H9 (cell line): ENCODE results near the gene PAX8. TPM values are rescaled to one million over a fixed set of nuclear protein-coding genes. Genes with fewer than 3 reads are reported as not detected.

Experiments
- DNase-seq: peaks from one replicate; pipeline ENCODE4 v3.0.0-alpha.2; 2017
- H2AFZ ChIP-seq: one replicate; pipeline ENCODE4 v1.6.1; 2013; ENCODE audit warnings: mild to moderate bottlenecking, low read length, control low read depth, moderate library complexity
- H2AK5ac ChIP-seq: 2 replicates; pipeline ENCODE4 v1.6.1; 2013; ENCODE audit warnings: low read length, control low read depth, mixed read lengths; ENCODE audit not compliant: insufficient read length
- H2BK120ac ChIP-seq: one replicate; pipeline ENCODE4 v1.6.1; 2013; ENCODE audit warnings: low read depth, mild to moderate bottlenecking, low read length, control low read depth, inconsistent platforms; ENCODE audit not compliant: poor library complexity, severe bottlenecking
- H2BK12ac ChIP-seq: 2 replicates; pipeline ENCODE4 v1.6.1; 2013; ENCODE audit warnings: low read length, control low read depth, mixed read lengths, low read depth; ENCODE audit not compliant: insufficient read length
- H2BK15ac ChIP-seq: 2 replicates; pipeline ENCODE4 v1.6.1; 2013; ENCODE audit warnings: low read depth, low read length, control low read depth
- H2BK20ac ChIP-seq: one replicate; pipeline ENCODE4 v1.6.1; 2013; ENCODE audit warnings: low read depth, mild to moderate bottlenecking, low read length, control low read depth, inconsistent platforms; ENCODE audit not compliant: poor library complexity, severe bottlenecking
- H2BK5ac ChIP-seq: 2 replicates; pipeline ENCODE4 v1.6.1; 2013; ENCODE audit warnings: low read length, control low read depth, mixed read lengths; ENCODE audit not compliant: insufficient read length
- H3K14ac ChIP-seq: 2 replicates; pipeline ENCODE4 v1.6.1; 2013; ENCODE audit warnings: low read length, control low read depth; ENCODE audit not compliant: insufficient read depth
- H3K18ac ChIP-seq: 2 replicates; pipeline ENCODE4 v1.6.1; 2013; ENCODE audit warnings: low read depth, mild to moderate bottlenecking, mixed read lengths, low read length, control low read depth; ENCODE audit not compliant: insufficient read length
- H3K23ac ChIP-seq: 2 replicates; pipeline ENCODE4 v1.6.1; 2013; ENCODE audit warnings: low read length, control low read depth, mixed read lengths, low read depth; ENCODE audit not compliant: insufficient read length
- H3K23me2 ChIP-seq: 2 replicates; pipeline ENCODE4 v1.6.1; 2013; ENCODE audit warnings: low read depth, mild to moderate bottlenecking, mixed read lengths, low read length, control low read depth; ENCODE audit not compliant: insufficient read length, poor library complexity, severe bottlenecking
- H3K27ac ChIP-seq: 2 replicates; pipeline ENCODE4 v1.5.1; 2013; ENCODE audit warnings: low read length, control low read depth, mixed read lengths, low read depth; ENCODE audit not compliant: insufficient read length
- H3K27me3 ChIP-seq: 2 replicates; pipeline ENCODE4 v1.6.1; 2013; ENCODE audit warnings: low read length, control low read depth, inconsistent platforms; ENCODE audit not compliant: insufficient read depth
- H3K4ac ChIP-seq: 2 replicates; pipeline ENCODE4 v1.6.1; 2013; ENCODE audit warnings: low read depth, mild to moderate bottlenecking, control low read depth, inconsistent platforms, low read length, moderate library complexity
- H3K4me1 ChIP-seq: 2 replicates; pipeline ENCODE4 v1.6.1; 2013; ENCODE audit warnings: low read length, control low read depth, inconsistent platforms; ENCODE audit not compliant: insufficient read depth
- H3K4me2 ChIP-seq: 2 replicates; pipeline ENCODE4 v1.6.1; 2013; ENCODE audit warnings: low read length, control low read depth, mixed read lengths; ENCODE audit not compliant: insufficient read length, insufficient read depth
- H3K56ac ChIP-seq: 2 replicates; pipeline ENCODE4 v1.6.1; 2013; ENCODE audit warnings: low read depth, mild to moderate bottlenecking, mixed read lengths, low read length, control low read depth; ENCODE audit not compliant: insufficient read length
- H3K79me1 ChIP-seq: 2 replicates; pipeline ENCODE4 v1.6.1; 2013; ENCODE audit warnings: low read depth, mild to moderate bottlenecking, moderate library complexity, low read length, control low read depth, inconsistent platforms; ENCODE audit not compliant: insufficient read depth, poor library complexity, severe bottlenecking
- H3K79me2 ChIP-seq: 2 replicates; pipeline ENCODE4 v1.6.1; 2013; ENCODE audit warnings: low read length, control low read depth, inconsistent platforms; ENCODE audit not compliant: insufficient read depth
- H3K9ac ChIP-seq: 2 replicates; pipeline ENCODE4 v1.6.1; 2013; ENCODE audit warnings: low read length, control low read depth, mixed read lengths; ENCODE audit not compliant: insufficient read length; ENCODE audit errors: extremely low read depth
- H3K9me3 ChIP-seq: one replicate; pipeline ENCODE4 v1.6.1; 2013; ENCODE audit warnings: low read depth, low read length, inconsistent platforms; ENCODE audit not compliant: control insufficient read depth
- H3T11ph ChIP-seq: one replicate; pipeline ENCODE4 v1.6.1; 2013; ENCODE audit warnings: mild to moderate bottlenecking, low read length, control low read depth, inconsistent platforms
- H4K20me1 ChIP-seq: one replicate; pipeline ENCODE4 v1.6.1; 2013; ENCODE audit not compliant: control insufficient read depth, insufficient read length, insufficient read depth
- H4K5ac ChIP-seq: 2 replicates; pipeline ENCODE4 v1.6.1; 2013; ENCODE audit warnings: low read depth, mild to moderate bottlenecking, mixed read lengths, low read length, control low read depth; ENCODE audit not compliant: insufficient read length
- H4K8ac ChIP-seq: replicated peaks from 2 replicates; pipeline ENCODE4 v1.6.1; 2013; ENCODE audit warnings: low read length, control low read depth, mixed read lengths, low read depth; ENCODE audit not compliant: insufficient read length
- H4K91ac ChIP-seq: 2 replicates; pipeline ENCODE4 v1.6.1; 2013; ENCODE audit warnings: low read depth, mild to moderate bottlenecking, moderate library complexity, mixed read lengths, low read length, control low read depth; ENCODE audit not compliant: insufficient read length
- H3K27ac Mint-ChIP-seq, 3 experiments: 2 replicates in 2 of 3; 3 replicates in 1 of 3; pipeline ENCODE4 v1.8.0; 2020 to 2021; ENCODE audit warnings: mixed read lengths in 3 of 3, mild to moderate bottlenecking in 1 of 3, moderate library complexity in 1 of 3
- H3K27me3 Mint-ChIP-seq: 2 replicates; pipeline ENCODE4 v1.8.0; 2021; ENCODE audit warnings: low read depth, mild to moderate bottlenecking, moderate library complexity, mixed read lengths
- H3K36me3 Mint-ChIP-seq, 3 experiments: 2 replicates in 2 of 3; 3 replicates in 1 of 3; pipeline ENCODE4 v1.8.0; 2020 to 2021; ENCODE audit warnings: low read depth in 3 of 3, mixed read lengths in 3 of 3; ENCODE audit not compliant: insufficient read depth in 1 of 3
- H3K4me1 Mint-ChIP-seq, 2 experiments: 2 replicates each; pipeline ENCODE4 v1.8.0; 2020; ENCODE audit warnings: mixed read lengths in 2 of 2
- H3K4me3 Mint-ChIP-seq, 2 experiments: 2 replicates in 1 of 2; 3 replicates in 1 of 2; pipeline ENCODE4 v1.8.0; 2020 to 2021; ENCODE audit warnings: mild to moderate bottlenecking in 2 of 2, mixed read lengths in 2 of 2, moderate library complexity in 1 of 2
- H3K9me3 Mint-ChIP-seq, 2 experiments: 2 replicates in 1 of 2; 3 replicates in 1 of 2; pipeline ENCODE4 v1.8.0; 2020; ENCODE audit warnings: mild to moderate bottlenecking in 2 of 2, mixed read lengths in 2 of 2, moderate library complexity in 1 of 2
- CTCF ChIP-seq: fragments of 200-600 bp; sonication (generic); conservative IDR thresholded peaks from 3 replicates; pipeline ENCODE4 v1.8.0; 2021; ENCODE audit warnings: antibody characterized with exemption, mild to moderate bottlenecking
- WGBS: extraction: QIAGEN DNeasy Blood & Tissue Kit; methylation state at CpG from one replicate; pipeline ENCODE4 v1.1.7; 2013; ENCODE audit warnings: missing lambda C conversion rate, low lambda C conversion rate, mixed read lengths; ENCODE audit not compliant: insufficient read length; ENCODE audit errors: extremely low coverage; 5-methylcytosine and 5-hydroxymethylcytosine counted together
- total RNA-seq: library from RNA; stranded (reverse); gene quantifications from 2 replicates; pipeline ENCODE4 v1.2.1, GENCODE V29; 2021

The PAX8 gene
- total RNA-seq, 1 experiment from 2014 or later: not detected

- H3K4me3 Mint-ChIP-seq: no peak overlapping the region; a peak in 2 of 5 replicates
- no peaks in the 10 kb centered on the region for H3K79me2 ChIP-seq
- no peak overlapping the region for H3K9ac ChIP-seq
- no peak overlapping the region for H2BK120ac ChIP-seq
- H2AK5ac ChIP-seq: no peak overlapping the region
- no peaks in the 10 kb centered on the region for H3K9me3 ChIP-seq
- peaks cover 43% of the 10 kb centered on the region for H3K27me3 Mint-ChIP-seq
- H2BK5ac ChIP-seq: no peak overlapping the region
- H4K5ac ChIP-seq: no peak overlapping the region
- DNase-seq: no peak
- H3K14ac ChIP-seq: no peak overlapping the region
- H3K18ac ChIP-seq: no peak overlapping the region
- H3K36me3 Mint-ChIP-seq: no peaks in the 10 kb centered on the region
- no peak overlapping the region for H3T11ph ChIP-seq
- H3K79me1 ChIP-seq: no peaks in the 10 kb centered on the region
- H3K4me2 ChIP-seq: no peak overlapping the region
- no CpG with 5 or more reads among the region's 11 CpGs for WGBS
- H3K27ac Mint-ChIP-seq: no peak overlapping the region; a peak in 1 of 7 replicates
- no peak overlapping the region for H3K27ac ChIP-seq
- no peaks in the 10 kb centered on the region for H3K27me3 ChIP-seq
- H2BK12ac ChIP-seq: no peak overlapping the region
- TF ChIP-seq CTCF: no peak
- H3K4me1 ChIP-seq: no peaks in the 10 kb centered on the region
- H3K23ac ChIP-seq: no peak overlapping the region
- no peak overlapping the region for H4K91ac ChIP-seq
- no peak overlapping the region for H3K56ac ChIP-seq
- H2AFZ ChIP-seq: no peak overlapping the region
- H2BK20ac ChIP-seq: no peak overlapping the region
- H3K9me3 Mint-ChIP-seq: no peaks in the 10 kb centered on the region
- no peaks in the 10 kb centered on the region; a peak in 1 of 4 replicates for H3K4me1 Mint-ChIP-seq
- H4K8ac ChIP-seq: no peak overlapping the region
- no peaks in the 10 kb centered on the region for H3K23me2 ChIP-seq
- H4K20me1 ChIP-seq: no peaks in the 10 kb centered on the region
- no peak overlapping the region for H3K4ac ChIP-seq
- H2BK15ac ChIP-seq: no peak overlapping the region
Measured at GRCh38 chr2:113195923-113196501, 82.7 kb downstream of the PAX8 start.
